Activated CD4-positive, alpha-beta T cell treated with anti-CD3 and anti-CD28 coated beads for 24 hours (primary cell): ENCODE data around the gene INCA1.
"Not testable (repeated sequence)": the region's sequence is repeated elsewhere in the genome, so short reads cannot be mapped to it uniquely, and the experiment has no call there.

Experiments used
- DNase-seq, 2 donors: peaks; one replicate each; pipeline ENCODE4 v3.0.0-alpha.2; 2020; ENCODE audit warnings: low read depth in 2 of 2

INCA1 gene

GRCh38 chr17:4997302-4998026 is at the start of gene INCA1, which contains the start of gene KIF1C:
Gene INCA1, minus strand, starts transcription at chr17:4997522. Its CDS starts 3,085 bp downstream, at chr17:4994437.
Gene KIF1C, plus strand, starts transcription at chr17:4997950. Its CDS starts 2,297 bp downstream, at chr17:5000247.
- DNase-seq = peak; percentile 82 to 84

- DNase-seq = no peak
These were observed 48.2 kb upstream of the INCA1 start for GRCh38 chr17:5045496-5045895.

GRCh38 chr17:5044630-5045029 is 47.3 kb upstream of the INCA1 start:
- no peak for DNase-seq

- no peak for DNase-seq
These were observed 46.2 kb upstream of the INCA1 start for GRCh38 chr17:5043524-5043923.

- DNase-seq = peak in 1 of 2 donors; percentile 11
These were observed 45.1 kb upstream of the INCA1 start for GRCh38 chr17:5042157-5043022.

GRCh38 chr17:5035315-5035714 is 38.0 kb upstream of the INCA1 start, which contains the start of gene SLC52A1:
Gene SLC52A1, minus strand, starts transcription at chr17:5035426. Its CDS starts 820 bp downstream, at chr17:5034606.
- no peak for DNase-seq

GRCh38 chr17:5034651-5035050 is 37.3 kb upstream of the INCA1 start:
- no peak for DNase-seq

- no peak for DNase-seq
These were observed 36.7 kb upstream of the INCA1 start for GRCh38 chr17:5034063-5034462.

GRCh38 chr17:5033352-5034015 is 36.2 kb upstream of the INCA1 start:
- no peak for DNase-seq

GRCh38 chr17:5032865-5033264 is 35.5 kb upstream of the INCA1 start:
- DNase-seq = no peak

- DNase-seq = peak; percentile 72 to 84
These were observed 34.2 kb upstream of the INCA1 start for GRCh38 chr17:5031365-5032082.

- not testable (repeated sequence) for DNase-seq
These were observed 32.8 kb upstream of the INCA1 start for GRCh38 chr17:5030168-5030567.

- DNase-seq = no peak
These were observed 30.6 kb upstream of the INCA1 start for GRCh38 chr17:5027916-5028315.

GRCh38 chr17:5027299-5027698 is 30.0 kb upstream of the INCA1 start:
- DNase-seq = no peak

- no peak for DNase-seq
These were observed 27.3 kb upstream of the INCA1 start for GRCh38 chr17:5024604-5025003.

GRCh38 chr17:5023588-5024147 is 26.3 kb upstream of the INCA1 start:
- DNase-seq = no peak

- DNase-seq = no peak
These were observed 24.9 kb upstream of the INCA1 start for GRCh38 chr17:5022171-5022711.

GRCh38 chr17:5020502-5021023 is 23.2 kb upstream of the INCA1 start:
- no peak for DNase-seq

- DNase-seq = peak in 1 of 2 donors; percentile 6
These were observed 22.2 kb upstream of the INCA1 start for GRCh38 chr17:5019475-5019956.

GRCh38 chr17:5014357-5014756 is 17.0 kb upstream of the INCA1 start:
- no peak for DNase-seq
